Endothelial cell of umbilical vein (primary cell): Measurements from ENCODE around the gene MUC16. TPM values are rescaled to one million over a fixed set of nuclear protein-coding genes. Genes with fewer than 3 reads are reported as not detected.

ENCODE experiments used
- BruUV-seq: library from RNA; stranded (reverse); fragments of 400-500 nt; replicated peaks from 2 replicates; lab custom pipeline; 2021; lab: Mats Ljungman, UMichigan
- CTCF ChIA-PET: fragments of 300-600, 350-600 bp; sonication (Branson Sonifier 250); formaldehyde crosslinking; loops from one replicate; lab custom pipeline; 2021; ENCODE audit warnings: antibody characterized with exemption, inconsistent platforms; lab: Charles Lee
- POLR2A ChIA-PET: fragments of 300-600, 350-600 bp; sonication (Branson Sonifier 250); formaldehyde crosslinking; loops from one replicate; lab custom pipeline; 2021; ENCODE audit warnings: antibody characterized with exemption, inconsistent platforms; lab: Charles Lee
- DNase-seq: peaks from one replicate; pipeline ENCODE4 v3.0.0-alpha.2; 2011; ENCODE audit warnings: low read depth, low spot score
- FAIRE-seq: peaks from 2 replicates; lab custom pipeline; 2011; peaks lifted over from hg19 to GRCh38; lab: Jason Lieb, UNC
- H2AFZ ChIP-seq: 2 replicates; pipeline ENCODE4 v1.6.0; 2012; ENCODE audit warnings: low read depth, low read length, control low read depth, inconsistent platforms
- H3K27ac ChIP-seq: 2 replicates; pipeline ENCODE4 v1.5.1; 2011; ENCODE audit warnings: low read depth, mild to moderate bottlenecking, control low read depth, low read length, moderate library complexity; ENCODE audit not compliant: insufficient read depth
- H3K27me3 ChIP-seq, 2 experiments: 2 replicates each; pipeline versions ENCODE4 v1.6.0 to v1.6.1; 2011; ENCODE audit warnings: low read length in 2 of 2, mixed read lengths in 1 of 2; ENCODE audit not compliant: control insufficient read depth in 2 of 2, insufficient read depth in 2 of 2
- H3K36me3 ChIP-seq, 2 experiments: 2 replicates in 1 of 2; 3 replicates in 1 of 2; pipeline ENCODE4 v1.5.1; 2011; ENCODE audit warnings: low read length in 2 of 2, mild to moderate bottlenecking in 1 of 2, moderate library complexity in 1 of 2; ENCODE audit not compliant: control insufficient read depth in 2 of 2, insufficient read depth in 2 of 2; ENCODE audit errors: extremely low read depth in 1 of 2
- H3K4me1 ChIP-seq: 3 replicates; pipeline ENCODE4 v1.5.1; 2011; ENCODE audit warnings: mild to moderate bottlenecking, low read length; ENCODE audit not compliant: control insufficient read depth, insufficient read depth; ENCODE audit errors: extremely low read depth
- H3K4me2 ChIP-seq: 2 replicates; pipeline ENCODE4 v1.6.1; 2011; ENCODE audit warnings: low read length, control low read depth, mixed read lengths; ENCODE audit not compliant: insufficient read depth
- H3K4me3 ChIP-seq, 3 experiments: fragments of 200-600 bp in 1 of 3; sonication (generic), shearing (Covaris generic) in 1 of 3; replicated peaks in 1 of 3; 2 replicates each; pipeline ENCODE4 v1.5.1; 2011 to 2016; ENCODE audit warnings: control low read depth in 3 of 3, low read length in 3 of 3, mild to moderate bottlenecking in 2 of 3, inconsistent platforms in 1 of 3, low read depth in 1 of 3, moderate library complexity in 1 of 3; ENCODE audit not compliant: insufficient read depth in 1 of 3
- H3K79me2 ChIP-seq: 2 replicates; pipeline ENCODE4 v1.6.0; 2012; ENCODE audit warnings: low read length, inconsistent platforms; ENCODE audit not compliant: control insufficient read depth, insufficient read depth
- H3K9ac ChIP-seq: replicated peaks from 2 replicates; pipeline ENCODE3; 2011; ENCODE audit warnings: low read length, control low read depth; ENCODE audit not compliant: insufficient read depth; ENCODE audit errors: extremely low read depth
- H3K9me1 ChIP-seq: replicated peaks from 3 replicates; pipeline ENCODE4 v1.6.0; 2011; ENCODE audit warnings: mild to moderate bottlenecking, low read length; ENCODE audit not compliant: control insufficient read depth, insufficient read depth; ENCODE audit errors: extremely low read depth
- H3K9me3 ChIP-seq: replicated peaks from 2 replicates; pipeline ENCODE4 v1.5.1; 2012; ENCODE audit warnings: low read length, inconsistent platforms; ENCODE audit not compliant: control insufficient read depth, insufficient read depth
- H4K20me1 ChIP-seq: replicated peaks from 2 replicates; pipeline ENCODE3; 2011; ENCODE audit warnings: mild to moderate bottlenecking, low read length; ENCODE audit not compliant: control insufficient read depth, insufficient read depth; ENCODE audit errors: extremely low read depth
- EZH2 ChIP-seq: IDR thresholded peaks from 2 replicates; pipeline ENCODE4 v1.6.1; 2012; ENCODE audit warnings: borderline replicate concordance, low read depth, mild to moderate bottlenecking, moderate library complexity, low read length, inconsistent platforms; ENCODE audit not compliant: severe bottlenecking
- FOS ChIP-seq: IDR thresholded peaks from 2 replicates; pipeline ENCODE4 v1.6.1; 2011; ENCODE audit warnings: mild to moderate bottlenecking, low read length, moderate library complexity, borderline replicate concordance; ENCODE audit not compliant: insufficient read depth
- GATA2 ChIP-seq: IDR thresholded peaks from 2 replicates; pipeline ENCODE4 v1.7.0; 2011; ENCODE audit warnings: low read depth, mild to moderate bottlenecking, moderate library complexity, mixed read lengths, low read length; ENCODE audit not compliant: insufficient read length, insufficient read depth
- JUN ChIP-seq: IDR thresholded peaks from 2 replicates; pipeline ENCODE4 v1.6.1; 2011; ENCODE audit warnings: borderline replicate concordance, low read depth; ENCODE audit not compliant: insufficient read length, insufficient read depth
- MAX ChIP-seq: IDR thresholded peaks from 2 replicates; pipeline ENCODE4 v1.6.1; 2011; ENCODE audit not compliant: insufficient read depth, insufficient read length
- POLR2A ChIP-seq: IDR thresholded peaks from 2 replicates; pipeline ENCODE4 v1.6.1; 2012; ENCODE audit warnings: low read depth, mild to moderate bottlenecking, control low read depth, low read length
- POLR2AphosphoS5 ChIP-seq: IDR thresholded peaks from 2 replicates; pipeline ENCODE4 v1.6.1; 2012; ENCODE audit warnings: low read depth, mild to moderate bottlenecking, control low read depth, low read length, moderate library complexity; ENCODE audit not compliant: insufficient read depth
- dilution Hi-C: fragments of 300-500 bp; cut with MboI; formaldehyde crosslinking; loops from one replicate; pipeline ENCODE4 v1.15.0; 2019; ENCODE audit warnings: low sequenced_read_pairs; ENCODE audit not compliant: extremely low pct_ligation_motif_present
- intact Hi-C: fragments of 100-400 bp; cut with micrococcal nuclease; formaldehyde crosslinking; loops from one replicate; pipeline ENCODE4 v1.10.0; 2022
- polyA plus RNA-seq, 4 experiments: library from polyadenylated mRNA; depleted of rRNA in 3 of 4; stranded (reverse) in 3 of 4; unstranded in 1 of 4; fragments of >200 nt; gene quantifications; 2 replicates each; pipeline versions ENCODE4 v1.2.1 to v1.2.3, GENCODE V29; 2011 to 2012; ENCODE audit warnings: missing spikeins in 1 of 4
- total RNA-seq: library from RNA; stranded (reverse); gene quantifications from 2 replicates; pipeline ENCODE4 v1.2.3, GENCODE V29; 2021
- TF ChIP-seq, protein P1 (sequence below), 2 donors: IDR thresholded peaks; 1 replicate in 1 of 2; 2 replicates in 1 of 2; pipeline ENCODE4 v1.5.1; 2011; ENCODE audit warnings: low read length in 2 of 2, mild to moderate bottlenecking in 2 of 2, moderate library complexity in 2 of 2, control low read depth in 1 of 2, inconsistent platforms in 1 of 2, low read depth in 1 of 2; ENCODE audit not compliant: insufficient read depth in 1 of 2; ENCODE audit errors: extremely low read depth in 1 of 2

Gene MUC16
- total and polyA plus RNA-seq, 2 donors (not counting 3 experiments of a cell fraction or from before 2014, with no cell fraction given), result not detected

DNA sequence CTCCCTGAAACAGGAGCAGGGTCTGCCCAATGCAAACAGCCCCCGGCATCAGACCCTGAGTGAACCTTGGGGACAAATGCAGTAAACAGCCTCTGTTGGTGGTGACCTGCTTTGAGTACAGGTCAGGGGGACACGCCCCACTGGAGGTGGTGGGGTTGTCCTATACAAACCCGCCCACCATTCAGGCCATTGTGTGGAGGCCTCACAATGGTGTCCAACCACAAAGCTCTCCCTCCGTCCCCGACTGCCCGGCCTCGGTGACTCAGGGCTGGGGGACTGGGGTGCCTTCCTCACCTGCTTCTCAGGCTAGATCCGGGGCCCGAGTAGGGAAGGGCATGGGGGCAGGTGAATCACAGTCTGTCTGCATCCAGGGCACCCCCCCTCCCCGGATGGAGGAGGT, 1.5 kb downstream of the MUC16 start:
- Histone ChIP-seq H2AFZ (no peak overlapping the region), H3K4me3 (no peak overlapping the region), H3K9ac (no peak overlapping the region), H3K4me1 (no peaks in the 10 kb centered on the region), H4K20me1 (no peaks in the 10 kb centered on the region), H3K27me3 (no peaks in the 10 kb centered on the region), H3K9me3 (no peaks in the 10 kb centered on the region), H3K36me3 (no peaks in the 10 kb centered on the region), H3K4me2 (no peak overlapping the region), H3K27ac (no peak overlapping the region), H3K9me1 (no peaks in the 10 kb centered on the region), H3K79me2 (no peaks in the 10 kb centered on the region)
- FAIRE-seq (no peak), DNase-seq (no peak)
- no TSS peak for BruUV-seq
- intact Hi-C loops (no loop called here), dilution Hi-C loops (no loop called here)
- ChIA-PET CTCF (no interaction called here), POLR2A (no interaction called here)
- TF ChIP-seq MAX (no peak), JUN (no peak)
- TF ChIP-seq, protein P1, sequence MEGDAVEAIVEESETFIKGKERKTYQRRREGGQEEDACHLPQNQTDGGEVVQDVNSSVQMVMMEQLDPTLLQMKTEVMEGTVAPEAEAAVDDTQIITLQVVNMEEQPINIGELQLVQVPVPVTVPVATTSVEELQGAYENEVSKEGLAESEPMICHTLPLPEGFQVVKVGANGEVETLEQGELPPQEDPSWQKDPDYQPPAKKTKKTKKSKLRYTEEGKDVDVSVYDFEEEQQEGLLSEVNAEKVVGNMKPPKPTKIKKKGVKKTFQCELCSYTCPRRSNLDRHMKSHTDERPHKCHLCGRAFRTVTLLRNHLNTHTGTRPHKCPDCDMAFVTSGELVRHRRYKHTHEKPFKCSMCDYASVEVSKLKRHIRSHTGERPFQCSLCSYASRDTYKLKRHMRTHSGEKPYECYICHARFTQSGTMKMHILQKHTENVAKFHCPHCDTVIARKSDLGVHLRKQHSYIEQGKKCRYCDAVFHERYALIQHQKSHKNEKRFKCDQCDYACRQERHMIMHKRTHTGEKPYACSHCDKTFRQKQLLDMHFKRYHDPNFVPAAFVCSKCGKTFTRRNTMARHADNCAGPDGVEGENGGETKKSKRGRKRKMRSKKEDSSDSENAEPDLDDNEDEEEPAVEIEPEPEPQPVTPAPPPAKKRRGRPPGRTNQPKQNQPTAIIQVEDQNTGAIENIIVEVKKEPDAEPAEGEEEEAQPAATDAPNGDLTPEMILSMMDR (IDR thresholded peaks at IDR 0.05; ENCODE audit: extremely low read depth in 1 of 2, insufficient read depth in 1 of 2, low read depth in 1 of 2, low read length in 2 of 2), result no peak

DNA sequence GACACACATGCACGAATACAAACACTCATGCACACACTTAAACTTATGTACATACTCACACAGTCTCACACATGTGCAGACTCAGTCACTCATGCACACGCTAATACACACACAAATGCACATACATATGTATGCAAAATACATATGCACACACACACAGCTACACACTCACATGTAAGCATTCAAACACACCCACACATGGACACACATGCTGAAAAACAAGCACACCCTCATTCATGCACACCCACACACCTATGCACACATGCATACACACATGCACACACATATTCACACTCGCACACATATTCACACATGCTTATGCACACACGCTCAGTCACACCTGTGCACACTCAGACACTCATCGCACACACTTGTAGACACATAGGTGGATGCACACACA, 9.3 kb downstream of the MUC16 start:
- no peaks in the 10 kb centered on the region for H3K36me3 ChIP-seq
- no peaks in the 10 kb centered on the region for H3K9me3 ChIP-seq
- no peak overlapping the region for H3K27ac ChIP-seq
- H3K4me3 ChIP-seq, result no peak overlapping the region
- no peak for DNase-seq
- no peaks in the 10 kb centered on the region for H4K20me1 ChIP-seq
- no peaks in the 10 kb centered on the region for H3K27me3 ChIP-seq
- dilution Hi-C loops (no loop called here), intact Hi-C loops (no loop called here)
- CTCF ChIA-PET, result no interaction called here
- H3K79me2 ChIP-seq, result no peaks in the 10 kb centered on the region
- no peak for TF ChIP-seq POLR2AphosphoS5
- no peak for TF ChIP-seq JUN
- no peak for TF ChIP-seq FOS
- TF ChIP-seq POLR2A, result no peak
- no peak for TF ChIP-seq GATA2
- no peak for TF ChIP-seq EZH2
- TF ChIP-seq, protein P1 (IDR thresholded peaks at IDR 0.05; ENCODE audit: extremely low read depth in 1 of 2, insufficient read depth in 1 of 2, low read depth in 1 of 2, low read length in 2 of 2), result no peak
- no peak for FAIRE-seq
- no peaks in the 10 kb centered on the region for H3K4me1 ChIP-seq
- POLR2A ChIA-PET, result no interaction called here
- no peak overlapping the region for H3K9ac ChIP-seq
- H3K9me1 ChIP-seq, result no peaks in the 10 kb centered on the region
- no TSS peak for BruUV-seq
- H3K4me2 ChIP-seq, result no peak overlapping the region
- H2AFZ ChIP-seq, result no peak overlapping the region
